B cell (primary cell): ENCODE data around the gene MAD2L1BP. TPM values are rescaled to one million over a fixed set of nuclear protein-coding genes. Genes with fewer than 3 reads are reported as not detected.

Experiments used
- ATAC-seq: fragments of 200-7000 bp; cut with Tn5 transposase; one replicate; pipeline ENCODE4 v1.10.0; 2021; ENCODE audit warnings: low read depth, mild to moderate bottlenecking, moderate number of reproducible peaks, moderate library complexity
- CTCF ChIA-PET: fragments of 350-600 bp; sonication (Branson Sonifier 250); formaldehyde crosslinking; loops from one replicate; lab custom pipeline; 2021; ENCODE audit warnings: antibody characterized with exemption, inconsistent platforms; lab: Charles Lee
- POLR2A ChIA-PET: fragments of 350-600 bp; sonication (Branson Sonifier 250); formaldehyde crosslinking; loops from one replicate; lab custom pipeline; 2021; ENCODE audit warnings: antibody characterized with exemption; lab: Charles Lee
- DNase-seq: peaks from one replicate; pipeline ENCODE4 v3.0.0; 2013
- H2AFZ ChIP-seq: 2 replicates; pipeline ENCODE4 v1.6.1; 2012; ENCODE audit warnings: mild to moderate bottlenecking, low read depth, low read length; ENCODE audit not compliant: insufficient read depth, poor library complexity, severe bottlenecking
- H3K27ac ChIP-seq, 2 donors: 1 replicate in 1 of 2; 2 replicates in 1 of 2; pipeline ENCODE4 v1.5.1; 2012 to 2013; ENCODE audit warnings: low read length in 2 of 2, mild to moderate bottlenecking in 2 of 2, moderate library complexity in 1 of 2
- H3K27me3 ChIP-seq, 4 experiments: fragments of 200-600 bp in 1 of 4; sonication (generic) in 1 of 4; replicated peaks in 1 of 4; 1 replicate in 2 of 4; 2 replicates in 2 of 4; pipeline versions ENCODE4 v1.6.1 to v1.7.0; 2013 to 2016; ENCODE audit warnings: low read length in 3 of 4, mild to moderate bottlenecking in 2 of 4, mixed read lengths in 1 of 4, moderate library complexity in 1 of 4; ENCODE audit not compliant: insufficient read depth in 4 of 4, control insufficient read depth in 3 of 4; ENCODE audit errors: control extremely low read depth in 1 of 4
- H3K36me3 ChIP-seq, 2 experiments: replicated peaks in 1 of 2; 1 replicate in 1 of 2; 2 replicates in 1 of 2; pipeline versions ENCODE4 v1.6.1 to v1.7.1; 2013; ENCODE audit warnings: low read length in 1 of 2; ENCODE audit not compliant: insufficient read depth in 2 of 2, control insufficient read depth in 1 of 2; ENCODE audit errors: control extremely low read depth in 1 of 2, extremely low read depth in 1 of 2
- H3K4me1 ChIP-seq, 2 donors: fragments of 200-600 bp in 1 of 2; sonication (generic) in 1 of 2; 1 replicate in 1 of 2; 2 replicates in 1 of 2; pipeline versions ENCODE4 v1.5.1 to v1.6.1; 2013 to 2017; ENCODE audit warnings: low read length in 2 of 2; ENCODE audit not compliant: control insufficient read depth in 2 of 2, insufficient read depth in 2 of 2
- H3K4me2 ChIP-seq: replicated peaks from 2 replicates; pipeline ENCODE3; 2012; ENCODE audit warnings: mild to moderate bottlenecking, low read depth, low read length; ENCODE audit not compliant: poor library complexity, severe bottlenecking
- H3K4me3 ChIP-seq, 5 experiments: fragments of 200-600 bp in 1 of 5; sonication (generic) in 1 of 5; 1 replicate in 3 of 5; 2 replicates in 2 of 5; pipeline versions ENCODE4 v1.5.1 to v1.7.0; 2011 to 2016; ENCODE audit warnings: low read length in 4 of 5, mild to moderate bottlenecking in 4 of 5, low read depth in 2 of 5, control low read depth in 1 of 5, moderate library complexity in 1 of 5; ENCODE audit not compliant: insufficient read depth in 1 of 5; ENCODE audit errors: control extremely low read depth in 1 of 5, extremely low read depth in 1 of 5
- H3K79me2 ChIP-seq: fragments of 200-600 bp; sonication (generic); one replicate; pipeline ENCODE4 v1.6.0; 2016; ENCODE audit warnings: low read length; ENCODE audit not compliant: control insufficient read depth, insufficient read depth
- H3K9ac ChIP-seq: fragments of 200-600 bp; sonication (generic); 2 replicates; pipeline ENCODE4 v1.6.1; 2017; ENCODE audit warnings: mild to moderate bottlenecking, low read length, moderate library complexity
- H3K9me3 ChIP-seq, 3 donors: one replicate each; pipeline versions ENCODE4 v1.6.1 to v1.7.1; 2013; ENCODE audit warnings: low read length in 2 of 3; ENCODE audit not compliant: control insufficient read depth in 2 of 3, insufficient read depth in 1 of 3; ENCODE audit errors: control extremely low read depth in 1 of 3
- H4K20me1 ChIP-seq: 2 replicates; pipeline ENCODE4 v1.6.0; 2012; ENCODE audit warnings: mild to moderate bottlenecking, low read length; ENCODE audit not compliant: insufficient read depth, control insufficient read depth, poor library complexity, severe bottlenecking
- H3K27ac Mint-ChIP-seq: one replicate; pipeline ENCODE4 v1.8.0; 2021; ENCODE audit warnings: mixed read lengths
- H3K27me3 Mint-ChIP-seq: one replicate; pipeline ENCODE4 v1.8.0; 2021; ENCODE audit warnings: mixed read lengths
- H3K4me1 Mint-ChIP-seq: one replicate; pipeline ENCODE4 v1.8.0; 2021; ENCODE audit warnings: mixed read lengths
- H3K4me3 Mint-ChIP-seq: one replicate; pipeline ENCODE4 v1.8.0; 2021; ENCODE audit warnings: mixed read lengths
- H3K9me3 Mint-ChIP-seq: one replicate; pipeline ENCODE4 v1.8.0; 2022; ENCODE audit warnings: mixed read lengths; ENCODE audit not compliant: insufficient read depth
- CTCF ChIP-seq: fragments of 200-600 bp; IDR thresholded peaks from one replicate; pipeline ENCODE4 v1.8.0; 2022; ENCODE audit warnings: antibody characterized with exemption, mild to moderate bottlenecking
- EZH2 ChIP-seq: IDR thresholded peaks from 2 replicates; pipeline ENCODE4 v1.6.1; 2012; ENCODE audit warnings: borderline replicate concordance, low read depth, mild to moderate bottlenecking, moderate library complexity, low read length; ENCODE audit not compliant: insufficient read depth, poor library complexity, severe bottlenecking
- WGBS: methylation state at CpG from one replicate; pipeline ENCODE4 v1.1.5; 2013; ENCODE audit warnings: missing lambda C conversion rate; ENCODE audit not compliant: insufficient coverage; 5-methylcytosine and 5-hydroxymethylcytosine counted together
- intact Hi-C: fragments of 100-400 bp; cut with micrococcal nuclease; formaldehyde crosslinking; loops from one replicate; pipeline ENCODE4 v1.10.0; 2022
- polyA plus RNA-seq: library from polyadenylated mRNA; depleted of rRNA; stranded (reverse); fragments of >200 nt; gene quantifications from 2 replicates; pipeline ENCODE4 v1.2.3, GENCODE V29; 2012
- total RNA-seq, 2 donors: library from RNA; stranded (reverse); fragments of 120-200 nt in 1 of 2; gene quantifications; 1 replicate in 1 of 2; 2 replicates in 1 of 2; pipeline versions ENCODE4 v1.2.3 to v1.2.4, GENCODE V29; 2013 to 2022

MAD2L1BP gene
- total and polyA plus RNA-seq, 2 donors (not counting 1 experiment from before 2014, with no cell fraction given) = 32.7 to 35.4 TPM

GRCh38 chr6:43624786-43625288, 10.8 kb upstream of the MAD2L1BP start:
- H3K27ac ChIP-seq = no peak overlapping the region
- peaks cover 3% of the 10 kb centered on the region for H4K20me1 ChIP-seq
- no peak overlapping the region for H3K4me3 ChIP-seq
- Mint-ChIP-seq H3K27me3 (no peaks in the 10 kb centered on the region), H3K4me1 (peaks cover 22% of the 10 kb centered on the region), H3K27ac (no peak overlapping the region), H3K4me3 (no peak overlapping the region), H3K9me3 (no peaks in the 10 kb centered on the region)
- no peak overlapping the region for H2AFZ ChIP-seq
- POLR2A ChIA-PET = no interaction called here
- H3K79me2 ChIP-seq = peaks cover 25% of the 10 kb centered on the region
- H3K4me2 ChIP-seq = no peak overlapping the region
- peaks cover 0 to 3% (median 0%) of the 10 kb centered on the region in 3 donors for H3K9me3 ChIP-seq
- H3K27me3 ChIP-seq = no peaks in the 10 kb centered on the region
- peaks cover 0 to 65% of the 10 kb centered on the region in 2 experiments for H3K36me3 ChIP-seq
- TF ChIP-seq CTCF (no peak), EZH2 (no peak)
- H3K4me1 ChIP-seq = peaks cover 15 to 21% of the 10 kb centered on the region in 2 donors
- CTCF ChIA-PET = interaction anchor here (1.2 kb wide), 1 partner anchor 16 kb away, joined by 4 read pairs; no protein-coding TSS in a partner anchor
- H3K9ac ChIP-seq = no peak overlapping the region
- WGBS = 100% methylated on average over 4 of the region's 7 CpGs
- DNase-seq (no peak), ATAC-seq (no peak)
- intact Hi-C loops = loop anchor here (5.0 to 10.0 kb wide), 3 partner anchors 42 to 632 kb away; partner anchors contain the start of genes DNPH1 and SLC35B2

- no peak overlapping the region for H3K27ac Mint-ChIP-seq
- CTCF ChIA-PET = interaction anchor here (1.2 kb wide), 1 partner anchor 17 kb away, joined by 4 read pairs; no protein-coding TSS in a partner anchor
- POLR2A ChIA-PET = no interaction called here
These were observed 10.1 kb upstream of the MAD2L1BP start for GRCh38 chr6:43625393-43625992.

More at GRCh38 chr6:43625393-43625992, 10.1 kb upstream of the MAD2L1BP start:
- ATAC-seq (no peak), DNase-seq (no peak)
- Histone ChIP-seq H3K4me1 (peaks cover 18 to 25% of the 10 kb centered on the region in 2 donors), H4K20me1 (peaks cover 3% of the 10 kb centered on the region), H2AFZ (no peak overlapping the region), H3K9me3 (peaks cover 0 to 3% (median 0%) of the 10 kb centered on the region in 3 donors), H3K79me2 (peaks cover 25% of the 10 kb centered on the region), H3K9ac (no peak overlapping the region), H3K4me2 (no peak overlapping the region), H3K36me3 (peaks cover 0 to 64% of the 10 kb centered on the region in 2 experiments), H3K27me3 (no peaks in the 10 kb centered on the region), H3K27ac (no peak overlapping the region), H3K4me3 (no peak overlapping the region)
- TF ChIP-seq CTCF (no peak), EZH2 (no peak)
- Mint-ChIP-seq H3K4me1 (peaks cover 26% of the 10 kb centered on the region), H3K27me3 (no peaks in the 10 kb centered on the region), H3K4me3 (no peak overlapping the region), H3K9me3 (no peaks in the 10 kb centered on the region)
- intact Hi-C loops = loop anchor here (5.0 to 10.0 kb wide), 3 partner anchors 42 to 632 kb away; partner anchors contain the start of genes DNPH1 and SLC35B2
- WGBS = 99% methylated on average over 15 of the region's 16 CpGs
